Activated naive CD4-positive, alpha-beta T cell treated with anti-CD3 and anti-CD28 coated beads, Interleukin-2, amount 50 U/mL, for 16 hours (primary cell): Measurements from ENCODE around the gene GLCE.

ENCODE experiments used
- DNase-seq: peaks from one replicate; pipeline ENCODE4 v3.0.0-alpha.2; 2020

Gene GLCE

DNA sequence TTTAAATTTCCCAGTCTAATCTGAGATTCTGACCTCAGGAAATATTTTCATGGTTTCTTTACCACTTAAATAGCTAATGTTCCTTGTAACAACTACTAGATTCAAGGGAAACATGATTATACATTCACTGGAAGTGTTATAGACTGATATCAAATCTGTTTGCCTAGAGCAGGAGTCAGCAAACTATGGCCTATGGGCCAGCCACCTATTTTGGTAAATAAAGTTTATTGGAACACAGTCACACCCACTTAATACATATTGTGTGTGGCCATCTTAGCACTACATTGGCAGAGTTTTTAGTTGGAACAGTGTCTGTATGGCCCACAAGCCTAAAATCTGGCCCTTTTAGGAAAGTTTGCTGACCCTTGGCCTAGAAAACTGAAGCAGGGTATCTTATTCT is 50.1 kb downstream of the GLCE start:
- no peak for DNase-seq

- DNase-seq, result no peak
Measured at GRCh38 chr15:69213786-69214185, 53.4 kb downstream of the GLCE start.

GRCh38 chr15:69215314-69216035 is 55.0 kb downstream of the GLCE start:
- no peak for DNase-seq

GRCh38 chr15:69217381-69217780 is 56.9 kb downstream of the GLCE start:
- no peak for DNase-seq

GRCh38 chr15:69219690-69220089 is 59.3 kb downstream of the GLCE start:
- DNase-seq, result no peak

- no peak for DNase-seq
Measured at GRCh38 chr15:69222002-69222474, 61.6 kb downstream of the GLCE start.

DNA sequence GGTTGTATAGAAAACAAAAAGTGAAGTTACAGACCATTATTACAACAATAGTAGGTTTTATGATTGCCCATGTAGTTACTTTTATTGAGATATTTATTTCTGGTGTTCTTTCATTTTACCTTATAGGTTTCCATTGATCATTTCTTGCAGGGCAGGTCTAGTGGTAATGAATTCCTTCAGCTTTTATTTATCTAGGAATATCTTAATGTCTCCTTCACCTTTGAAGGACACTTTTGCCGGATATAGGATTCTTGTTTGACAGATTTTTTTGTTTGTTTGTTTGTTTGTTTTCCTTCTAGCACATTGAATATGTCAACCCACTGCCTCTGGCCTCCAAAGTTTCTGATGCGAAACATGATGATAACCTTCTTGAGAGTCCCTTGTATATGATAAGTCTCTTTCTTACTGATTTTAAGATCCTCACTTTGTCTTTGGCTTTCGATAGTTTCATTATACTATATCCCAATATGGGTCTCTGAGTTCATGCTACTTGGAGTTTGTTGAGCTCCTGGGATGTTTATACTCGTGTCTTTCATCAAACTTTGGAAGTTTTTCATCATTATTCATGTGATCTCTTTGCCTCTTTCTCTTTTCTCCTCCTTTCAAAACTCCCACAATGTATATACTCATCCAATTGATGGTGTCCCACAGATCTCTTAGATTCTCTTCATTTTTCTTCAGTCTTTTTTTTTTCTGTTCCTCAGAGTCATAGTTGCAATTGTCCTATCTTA is 62.8 kb downstream of the GLCE start:
- DNase-seq, result no peak

- no peak for DNase-seq
Measured at GRCh38 chr15:69224383-69224782, 63.9 kb downstream of the GLCE start.

DNA sequence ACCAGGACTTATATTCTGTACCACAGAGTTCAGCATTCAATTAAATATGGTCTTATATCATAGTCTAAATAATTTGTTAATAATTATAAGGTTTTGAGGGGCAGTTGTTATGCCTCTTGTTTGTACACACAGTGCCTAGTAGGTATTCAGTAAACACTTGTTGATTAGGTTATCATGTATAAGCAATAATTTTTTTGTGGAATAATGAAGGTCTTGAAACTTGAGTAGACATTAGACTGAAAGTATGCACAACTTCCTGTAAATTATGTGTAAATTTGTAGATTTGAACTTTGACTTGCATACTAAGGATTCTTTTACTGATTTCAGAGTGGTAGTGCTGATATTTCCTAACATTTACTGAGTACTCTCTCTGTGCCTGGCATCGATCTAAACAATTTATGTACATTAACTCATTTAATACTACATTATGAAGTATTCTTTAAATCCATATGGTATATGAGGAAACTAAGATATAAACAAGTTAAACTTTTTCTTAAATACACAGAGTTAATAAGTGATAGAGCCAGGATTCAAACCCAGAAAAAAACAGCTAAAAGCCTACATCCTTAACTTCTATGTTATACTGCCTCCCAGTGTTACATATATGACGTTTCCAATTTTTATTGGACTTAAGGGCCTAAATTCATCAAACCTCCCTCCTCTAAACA is 65.1 kb downstream of the GLCE start:
- no peak for DNase-seq

DNA sequence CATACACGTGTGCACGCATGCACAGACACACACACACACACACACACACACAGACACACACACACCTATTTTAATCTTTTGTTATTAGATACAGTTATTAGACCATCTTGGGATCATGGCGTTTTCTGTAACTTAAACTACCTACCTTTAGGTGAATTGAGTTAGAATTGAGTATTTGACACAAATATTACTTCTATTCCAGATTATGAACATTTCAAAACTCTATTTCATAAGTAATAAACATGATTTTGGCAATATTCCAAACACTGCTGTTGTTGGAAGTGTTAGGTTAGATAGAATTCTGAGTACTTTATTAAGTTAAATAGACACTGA is 65.6 kb downstream of the GLCE start:
- no peak for DNase-seq

DNA sequence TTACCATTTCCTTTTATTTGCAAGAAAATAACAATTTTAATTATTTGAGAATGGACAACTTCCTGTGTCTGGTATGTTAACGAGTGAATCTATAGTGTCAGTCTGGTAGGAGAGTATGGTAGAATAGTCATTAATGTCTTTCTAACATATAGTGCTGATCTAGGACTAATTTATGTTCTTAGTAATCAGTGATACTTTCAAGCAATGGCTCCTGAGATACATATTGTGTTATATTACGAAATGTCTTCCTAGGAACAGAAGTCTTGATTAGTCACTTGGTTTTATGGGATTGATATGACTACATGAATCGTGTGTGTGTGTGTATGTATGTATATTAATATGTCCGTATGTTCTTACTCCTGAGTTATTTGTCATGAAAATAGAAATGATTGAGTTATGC is 71.7 kb downstream of the GLCE start:
- DNase-seq, result no peak

DNA sequence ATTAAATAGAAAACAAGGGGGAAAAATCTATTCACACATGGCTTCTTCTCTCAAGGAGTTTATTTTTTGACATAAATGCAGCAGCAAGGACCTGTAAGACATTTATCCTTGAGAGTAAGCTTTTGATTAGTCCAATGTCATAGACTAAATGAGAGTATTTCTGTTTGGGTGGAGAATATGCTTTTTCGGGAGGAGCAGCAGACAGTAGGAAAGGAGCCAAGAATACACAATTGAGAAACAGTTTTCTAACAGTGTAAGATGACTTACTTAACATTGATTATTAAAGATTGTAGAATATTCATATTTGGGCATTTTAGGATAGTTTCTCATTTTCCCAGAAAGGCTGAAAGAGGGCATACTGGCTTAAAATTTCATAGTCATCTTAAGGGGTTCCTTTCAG is 72.3 kb downstream of the GLCE start:
- DNase-seq, result no peak

GRCh38 chr15:69234676-69235075 is 74.2 kb downstream of the GLCE start:
- no peak for DNase-seq

DNA sequence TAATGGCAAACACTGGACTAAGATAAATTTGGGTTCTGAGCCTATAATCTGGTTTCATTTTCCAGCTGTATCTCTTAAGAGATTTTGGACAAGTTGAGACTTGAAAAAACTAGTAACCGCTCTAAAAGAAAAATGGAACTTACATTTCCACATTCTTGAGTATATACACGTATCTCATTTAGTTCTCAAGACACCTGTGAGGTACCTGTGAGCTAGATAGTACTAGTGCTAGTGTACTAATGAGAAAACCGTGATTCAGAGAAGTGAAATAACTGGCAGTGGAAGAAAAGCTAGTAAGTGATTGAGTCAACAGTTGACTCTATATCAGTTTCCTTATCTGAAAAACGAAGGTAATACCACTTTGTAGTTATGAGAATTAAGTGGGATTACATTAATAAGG is 76.1 kb downstream of the GLCE start:
- DNase-seq, result no peak

DNA sequence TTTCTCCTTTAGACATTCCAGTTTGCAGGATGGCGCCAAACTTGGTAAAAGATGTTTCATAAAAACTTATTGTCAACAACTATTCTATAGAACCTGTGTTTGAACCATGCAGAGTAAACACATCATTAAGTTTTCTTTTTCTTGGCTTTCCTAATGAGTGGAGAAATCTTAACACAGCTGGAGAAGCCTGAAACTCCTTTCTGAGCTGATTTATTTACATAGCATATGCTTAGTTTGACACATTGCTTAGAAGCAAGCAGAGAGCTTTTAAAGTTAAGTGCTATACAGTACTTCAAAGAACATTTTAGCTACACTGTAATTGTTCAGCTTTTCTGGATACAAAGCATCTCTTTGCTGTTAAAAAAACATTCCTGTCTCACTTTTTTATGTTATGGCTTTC is 77.3 kb downstream of the GLCE start:
- DNase-seq, result no peak

- no peak for DNase-seq
Measured at GRCh38 chr15:69244798-69245197, 84.4 kb downstream of the GLCE start.

DNA sequence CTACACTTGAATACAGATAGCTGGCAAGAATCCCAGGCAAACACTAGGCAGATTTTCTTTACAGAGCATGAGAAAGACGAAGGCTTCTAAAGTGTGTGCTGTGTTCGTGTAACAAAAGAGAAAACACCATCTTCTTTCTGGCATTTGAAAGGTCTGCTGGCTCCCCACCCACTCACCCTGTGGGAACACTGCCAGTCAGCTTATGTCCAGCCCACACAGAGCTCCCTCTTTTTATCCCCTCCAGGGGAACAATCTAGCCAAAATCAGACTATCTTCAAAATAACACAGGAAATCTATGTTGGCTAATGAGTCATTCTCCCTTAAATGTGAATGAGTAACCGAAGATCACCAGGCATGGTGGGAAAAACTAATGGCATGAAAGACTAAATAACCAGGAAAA is 92.7 kb downstream of the GLCE start:
- DNase-seq, result no peak

GRCh38 chr15:69265347-69265955 is 105.0 kb downstream of the GLCE start:
- no peak for DNase-seq

DNA sequence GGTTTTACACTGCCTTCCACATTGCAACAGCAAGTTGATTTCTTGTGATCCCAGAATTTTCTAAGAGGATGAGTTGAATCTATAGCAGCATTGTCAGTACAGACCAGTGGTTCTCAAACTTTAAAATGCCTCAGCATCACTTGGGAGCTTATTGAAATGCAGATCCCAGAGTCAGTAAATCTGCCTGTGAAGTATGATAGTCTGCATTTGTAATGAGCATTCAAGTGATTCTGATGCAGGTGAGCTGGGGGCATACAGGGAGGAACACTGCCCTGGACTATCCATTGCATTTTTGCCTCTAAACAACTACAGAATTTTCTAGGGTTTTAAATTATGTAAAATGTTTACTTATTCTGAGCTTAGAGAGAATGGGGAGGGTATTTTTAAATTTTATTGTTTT is 110.8 kb downstream of the GLCE start:
- DNase-seq, result no peak

DNA sequence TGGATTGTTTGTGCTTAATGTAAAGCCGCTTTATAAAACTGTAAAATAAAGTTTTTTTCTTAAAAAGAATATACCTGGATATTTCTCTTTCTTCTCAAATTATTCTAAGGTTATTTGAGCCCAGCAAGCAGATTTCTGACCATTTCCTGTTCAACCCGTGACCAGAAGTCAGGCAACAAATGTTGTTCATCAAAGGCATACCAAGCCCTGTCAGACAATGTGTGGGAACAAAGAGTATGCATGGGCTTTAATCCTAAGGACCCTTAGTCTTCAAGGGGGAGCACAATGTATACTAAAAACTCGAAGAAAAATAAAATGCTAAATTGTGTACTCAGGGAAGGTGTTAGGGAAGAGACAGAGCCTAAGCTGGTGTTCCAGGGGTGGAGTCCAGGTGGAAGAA is 111.7 kb downstream of the GLCE start:
- DNase-seq, result no peak

GRCh38 chr15:69272891-69273290 is 112.5 kb downstream of the GLCE start:
- DNase-seq, result no peak

GRCh38 chr15:69275074-69275670 is 114.7 kb downstream of the GLCE start:
- DNase-seq, result no peak

DNA sequence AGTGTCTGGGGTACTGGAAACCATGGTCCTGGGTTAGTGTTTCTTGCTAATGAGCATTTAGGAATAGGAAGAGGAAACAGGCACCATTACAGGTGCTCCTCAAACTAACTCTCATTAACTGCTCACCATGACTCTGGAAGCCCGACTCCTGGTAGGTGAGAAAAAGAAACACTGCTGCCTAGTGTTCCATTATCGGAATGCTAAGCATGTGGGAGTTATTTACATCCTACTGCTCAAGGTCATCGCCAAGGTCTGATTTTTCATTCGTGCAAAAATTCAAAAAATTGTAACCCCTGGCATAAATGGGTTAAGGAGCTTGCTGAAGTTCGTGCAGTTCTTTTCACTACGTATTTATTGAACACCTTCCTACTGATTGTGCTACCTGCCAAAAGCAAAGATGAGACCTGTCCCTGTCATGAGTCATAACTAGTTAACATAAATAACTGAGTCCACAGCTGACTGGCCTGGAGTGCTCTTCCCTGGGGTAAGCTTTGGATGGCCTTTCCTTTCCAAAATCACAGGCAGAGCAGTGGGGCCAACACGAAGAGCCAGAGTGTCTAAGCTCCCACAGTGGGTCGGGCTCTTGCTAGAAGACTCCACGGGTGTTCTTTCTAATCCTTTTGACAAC is 115.6 kb downstream of the GLCE start:
- no peak for DNase-seq
